Hepatocyte (in vitro differentiated cells): ENCODE data around the gene NDUFS6. TPM values are rescaled to one million over a fixed set of nuclear protein-coding genes. Genes with fewer than 3 reads are reported as not detected.

Experiments
- DNase-seq: peaks from one replicate; pipeline ENCODE4 v3.0.0-alpha.2; 2016; ENCODE audit warnings: low spot score
- H2AFZ ChIP-seq: fragments of 200-600 bp; sonication (generic); 2 replicates; pipeline ENCODE4 v1.6.0; 2016; ENCODE audit warnings: antibody characterized with exemption, mild to moderate bottlenecking
- H3K27ac ChIP-seq: fragments of 200-600 bp; sonication (generic); 2 replicates; pipeline ENCODE4 v1.5.1; 2016; ENCODE audit warnings: mild to moderate bottlenecking
- H3K27me3 ChIP-seq: fragments of 200-600 bp; sonication (generic); 2 replicates; pipeline ENCODE4 v1.6.1; 2016
- H3K36me3 ChIP-seq: fragments of 200-600 bp; sonication (generic); replicated peaks from 2 replicates; pipeline ENCODE4 v1.5.1; 2016; ENCODE audit warnings: low read depth; ENCODE audit not compliant: insufficient read depth
- H3K4me1 ChIP-seq: fragments of 200-600 bp; sonication (generic); 2 replicates; pipeline ENCODE4 v1.5.1; 2016; ENCODE audit warnings: mild to moderate bottlenecking, moderate library complexity; ENCODE audit not compliant: insufficient read depth
- H3K4me2 ChIP-seq: fragments of 200-600 bp; sonication (generic); 2 replicates; pipeline ENCODE4 v1.6.0; 2016
- H3K4me3 ChIP-seq: fragments of 200-600 bp; sonication (generic); 2 replicates; pipeline ENCODE4 v1.5.1; 2016; ENCODE audit warnings: mild to moderate bottlenecking
- H3K79me2 ChIP-seq: fragments of 200-600 bp; sonication (generic); 2 replicates; pipeline ENCODE4 v1.6.0; 2017; ENCODE audit warnings: mild to moderate bottlenecking
- H3K9me2 ChIP-seq: fragments of 200-600 bp; sonication (generic); replicated peaks from 2 replicates; pipeline ENCODE4 v1.6.0; 2017; ENCODE audit warnings: mild to moderate bottlenecking; ENCODE audit not compliant: insufficient read depth
- H3K9me3 ChIP-seq: fragments of 200-600 bp; sonication (generic); 2 replicates; pipeline ENCODE4 v1.5.1; 2016; ENCODE audit warnings: low read depth, mild to moderate bottlenecking
- H4K20me1 ChIP-seq: fragments of 200-600 bp; sonication (generic); 2 replicates; pipeline ENCODE4 v1.6.0; 2016; ENCODE audit warnings: mild to moderate bottlenecking; ENCODE audit not compliant: insufficient read depth, poor library complexity, severe bottlenecking
- CTCF ChIP-seq: fragments of 200-600 bp; sonication (generic); IDR thresholded peaks from 2 replicates; pipeline ENCODE4 v1.5.1; 2016; ENCODE audit warnings: antibody characterized with exemption, mild to moderate bottlenecking; ENCODE audit not compliant: poor library complexity
- EZH2 ChIP-seq: fragments of 200-600 bp; sonication (generic); IDR thresholded peaks from 2 replicates; pipeline ENCODE4 v1.6.1; 2016; ENCODE audit warnings: antibody characterized with exemption, mild to moderate bottlenecking, borderline replicate concordance
- EZH2phosphoT487 ChIP-seq: fragments of 200-600 bp; sonication (generic); IDR thresholded peaks from one replicate; pipeline ENCODE4 v1.6.1; 2018; ENCODE audit warnings: antibody characterized with exemption, mild to moderate bottlenecking, low read depth, moderate library complexity; ENCODE audit not compliant: unreplicated experiment, severe bottlenecking
- WGBS: methylation state at CpG from one replicate; pipeline ENCODE4 v1.1.6; 2016; ENCODE audit warnings: low lambda C conversion rate; ENCODE audit errors: missing lambda C conversion rate; 5-methylcytosine and 5-hydroxymethylcytosine counted together
- polyA plus RNA-seq: library from polyadenylated mRNA; unstranded; fragments of >200 nt; fragmentation: Nextera tagmentation; extraction: Ambion mirVana; gene quantifications from 2 replicates; pipeline ENCODE4 v1.2.1, GENCODE V29; 2016
- total RNA-seq: library from RNA; depleted of rRNA; stranded (reverse); fragments of >200 nt; gene quantifications from 2 replicates; pipeline ENCODE4 v1.2.3, GENCODE V29; 2014

The NDUFS6 gene
- total and polyA plus RNA-seq, 2 experiments from 2014 or later = 29.3 to 108 TPM

DNA sequence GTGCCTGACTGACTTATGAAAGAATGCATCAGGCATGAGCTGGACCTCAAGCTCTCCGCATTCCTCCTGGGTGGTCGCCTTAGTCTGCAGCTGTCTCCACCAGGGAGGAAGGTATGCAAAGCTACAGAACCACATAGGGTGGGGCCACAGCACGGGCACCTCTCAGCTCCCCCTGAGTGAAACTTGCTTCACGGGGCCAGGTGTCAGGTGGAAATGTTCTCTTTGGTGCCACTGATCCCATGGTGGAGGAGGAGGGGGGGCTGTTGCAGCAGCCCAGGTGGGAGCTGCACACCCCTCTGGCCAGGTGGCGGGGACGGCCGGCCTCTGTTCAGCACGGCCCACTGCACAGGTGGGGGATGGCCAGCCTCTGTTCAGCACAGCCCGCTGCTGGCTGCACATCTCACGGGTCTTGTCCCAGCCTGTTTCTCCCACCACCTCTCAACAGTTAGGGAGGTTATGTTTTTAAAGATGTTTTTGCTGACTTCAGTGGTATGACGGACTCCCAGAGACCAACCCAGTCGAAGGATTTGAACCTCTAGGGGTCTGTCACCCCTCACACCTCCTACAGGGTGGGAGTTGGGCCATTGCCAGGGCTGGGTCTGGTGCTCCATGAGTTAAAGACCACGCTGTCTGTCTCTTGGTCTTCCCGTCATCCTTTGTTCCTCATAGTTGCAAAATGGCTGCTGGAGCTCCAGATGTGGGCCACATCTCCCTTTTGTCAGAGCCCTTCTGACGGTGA lies 35.9 kb upstream of the NDUFS6 start:
- Histone ChIP-seq H3K4me2 (no peak overlapping the region), H3K27ac (no peak overlapping the region), H4K20me1 (no peaks in the 10 kb centered on the region), H3K9me2 (no peaks in the 10 kb centered on the region), H3K36me3 (no peaks in the 10 kb centered on the region), H3K4me3 (no peak overlapping the region), H2AFZ (no peak overlapping the region), H3K27me3 (no peaks in the 10 kb centered on the region), H3K4me1 (no peaks in the 10 kb centered on the region), H3K9me3 (no peaks in the 10 kb centered on the region), H3K79me2 (no peaks in the 10 kb centered on the region)
- no peak for DNase-seq
- TF ChIP-seq EZH2phosphoT487 (no peak), CTCF (no peak), EZH2 (no peak)
- 85% methylated on average over 15 of the region's 15 CpGs for WGBS

GRCh38 chr5:1765880-1766235 lies 35.3 kb upstream of the NDUFS6 start:
- Histone ChIP-seq H3K4me3 (no peak overlapping the region), H3K27me3 (no peaks in the 10 kb centered on the region)

GRCh38 chr5:1767524-1768282 lies 33.5 kb upstream of the NDUFS6 start:
- no peak for DNase-seq

More at GRCh38 chr5:1765880-1766235, 35.3 kb upstream of the NDUFS6 start:
- no peak overlapping the region for H2AFZ ChIP-seq
- TF ChIP-seq EZH2 = no peak
- no peak for TF ChIP-seq EZH2phosphoT487
- no peak for TF ChIP-seq CTCF
- no peaks in the 10 kb centered on the region for H3K4me1 ChIP-seq
- H4K20me1 ChIP-seq = no peaks in the 10 kb centered on the region
- no peaks in the 10 kb centered on the region for H3K79me2 ChIP-seq
- WGBS = 97% methylated on average over 3 of the region's 3 CpGs
- H3K9me3 ChIP-seq = no peaks in the 10 kb centered on the region
- no peak for DNase-seq
- H3K4me2 ChIP-seq = no peak overlapping the region
- H3K36me3 ChIP-seq = no peaks in the 10 kb centered on the region
- no peak overlapping the region for H3K27ac ChIP-seq
- H3K9me2 ChIP-seq = no peaks in the 10 kb centered on the region

More at GRCh38 chr5:1767524-1768282, 33.5 kb upstream of the NDUFS6 start:
- Histone ChIP-seq H3K4me3 (no peak overlapping the region), H3K9me2 (no peaks in the 10 kb centered on the region), H3K27me3 (no peaks in the 10 kb centered on the region), H3K79me2 (no peaks in the 10 kb centered on the region), H3K4me2 (no peak overlapping the region), H3K9me3 (no peaks in the 10 kb centered on the region), H2AFZ (no peak overlapping the region), H4K20me1 (no peaks in the 10 kb centered on the region), H3K27ac (no peak overlapping the region), H3K4me1 (no peaks in the 10 kb centered on the region), H3K36me3 (no peaks in the 10 kb centered on the region)
- WGBS = 87% methylated on average over 16 of the region's 16 CpGs
- TF ChIP-seq CTCF (no peak), EZH2 (no peak), EZH2phosphoT487 (no peak)
